Keratinocyte (primary cell): Measurements from ENCODE around the gene ADAM22.

Experiments
- EZH2 ChIP-seq: IDR thresholded peaks from one replicate; pipeline ENCODE4 v1.6.1; 2012; ENCODE audit warnings: inconsistent platforms, mild to moderate bottlenecking, low read length, moderate library complexity
- TF ChIP-seq, protein P1 (sequence below), 3 experiments: IDR thresholded peaks in 1 of 3; conservative IDR thresholded peaks in 1 of 3; optimal IDR thresholded peaks in 1 of 3; 2 replicates in 2 of 3; 3 replicates in 1 of 3; pipeline versions ENCODE3 to v1.5.1; 2011; ENCODE audit warnings: low read length in 3 of 3, mild to moderate bottlenecking in 3 of 3, moderate library complexity in 2 of 3, control low read depth in 1 of 3, inconsistent platforms in 1 of 3; ENCODE audit not compliant: insufficient read depth in 2 of 3; ENCODE audit errors: extremely low read depth in 1 of 3

GRCh38 chr7:88155756-88156155 lies 221.7 kb downstream of the ADAM22 start:
- TF ChIP-seq, protein P1, sequence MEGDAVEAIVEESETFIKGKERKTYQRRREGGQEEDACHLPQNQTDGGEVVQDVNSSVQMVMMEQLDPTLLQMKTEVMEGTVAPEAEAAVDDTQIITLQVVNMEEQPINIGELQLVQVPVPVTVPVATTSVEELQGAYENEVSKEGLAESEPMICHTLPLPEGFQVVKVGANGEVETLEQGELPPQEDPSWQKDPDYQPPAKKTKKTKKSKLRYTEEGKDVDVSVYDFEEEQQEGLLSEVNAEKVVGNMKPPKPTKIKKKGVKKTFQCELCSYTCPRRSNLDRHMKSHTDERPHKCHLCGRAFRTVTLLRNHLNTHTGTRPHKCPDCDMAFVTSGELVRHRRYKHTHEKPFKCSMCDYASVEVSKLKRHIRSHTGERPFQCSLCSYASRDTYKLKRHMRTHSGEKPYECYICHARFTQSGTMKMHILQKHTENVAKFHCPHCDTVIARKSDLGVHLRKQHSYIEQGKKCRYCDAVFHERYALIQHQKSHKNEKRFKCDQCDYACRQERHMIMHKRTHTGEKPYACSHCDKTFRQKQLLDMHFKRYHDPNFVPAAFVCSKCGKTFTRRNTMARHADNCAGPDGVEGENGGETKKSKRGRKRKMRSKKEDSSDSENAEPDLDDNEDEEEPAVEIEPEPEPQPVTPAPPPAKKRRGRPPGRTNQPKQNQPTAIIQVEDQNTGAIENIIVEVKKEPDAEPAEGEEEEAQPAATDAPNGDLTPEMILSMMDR (optimal IDR thresholded peaks at IDR 0.05 in 1 of 3, IDR thresholded peaks at IDR 0.05 in 1 of 3, conservative IDR thresholded peaks at IDR 0.05 in 1 of 3; ENCODE audit: extremely low read depth in 1 of 3, insufficient read depth in 2 of 3, low read length in 3 of 3): no peak
- no peak for TF ChIP-seq EZH2
